Duodenal mucosa (tissue), 2 donors: ENCODE results near the gene EHD3.

ENCODE experiments used
- H3K27ac ChIP-seq: one replicate; pipeline ENCODE4 v1.7.0; 2013; ENCODE audit warnings: low read depth, low read length
- H3K27me3 ChIP-seq, 2 donors: one replicate each; pipeline ENCODE4 v1.7.0; 2013; ENCODE audit warnings: low read length in 2 of 2, control low read depth in 1 of 2; ENCODE audit not compliant: insufficient read depth in 2 of 2, control insufficient read depth in 1 of 2
- H3K36me3 ChIP-seq, 2 donors: one replicate each; pipeline ENCODE4 v1.7.0; 2013; ENCODE audit warnings: low read length in 2 of 2, control low read depth in 1 of 2; ENCODE audit not compliant: insufficient read depth in 2 of 2, control insufficient read depth in 1 of 2
- H3K4me1 ChIP-seq, 2 donors: one replicate each; pipeline ENCODE4 v1.7.0; 2013; ENCODE audit warnings: low read length in 2 of 2, control low read depth in 1 of 2; ENCODE audit not compliant: insufficient read depth in 2 of 2, control insufficient read depth in 1 of 2
- H3K4me3 ChIP-seq, 2 donors: one replicate each; pipeline ENCODE4 v1.7.0; 2013; ENCODE audit warnings: low read length in 2 of 2, low read depth in 1 of 2
- H3K9ac ChIP-seq, 2 donors: one replicate each; pipeline ENCODE4 v1.7.0; 2013; ENCODE audit warnings: low read length in 2 of 2, low read depth in 1 of 2
- H3K9me3 ChIP-seq, 2 donors: one replicate each; pipeline ENCODE4 v1.7.0; 2013; ENCODE audit warnings: low read length in 2 of 2, control low read depth in 1 of 2; ENCODE audit not compliant: control insufficient read depth in 1 of 2

Gene EHD3

DNA sequence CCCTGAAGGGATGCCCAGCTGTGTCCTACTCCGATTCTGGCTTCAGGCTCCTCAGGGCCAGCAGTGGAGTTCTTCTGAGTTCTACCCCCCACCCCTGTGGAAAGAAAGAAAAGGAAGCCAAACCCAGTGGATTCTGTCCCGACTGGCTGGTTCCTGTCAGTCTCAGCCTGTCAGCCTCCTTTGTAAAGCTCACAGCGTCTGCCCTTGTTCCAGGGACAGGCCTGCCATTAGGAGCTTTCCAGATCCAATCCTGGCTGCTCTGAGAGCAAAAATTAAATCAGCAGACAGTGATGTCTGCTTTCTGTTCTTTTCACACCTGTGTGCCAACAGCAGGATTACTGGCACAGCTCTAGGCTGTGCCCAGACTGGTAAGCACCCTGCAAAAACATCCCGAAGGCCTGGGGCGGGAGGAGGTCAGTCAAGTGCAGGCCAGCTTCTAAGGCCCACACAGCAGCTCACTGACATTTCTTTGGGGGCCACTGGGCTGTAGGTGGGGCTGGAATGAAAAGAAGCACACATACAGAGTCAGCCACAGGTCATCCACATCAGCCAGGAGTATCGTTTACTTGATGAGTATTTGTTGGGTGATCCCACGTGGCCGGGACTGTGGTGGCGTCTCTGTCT, 69.1 kb downstream of the EHD3 start:
- Histone ChIP-seq H3K4me1 (no peaks in the 10 kb centered on the region), H3K4me3 (no peak overlapping the region), H3K9ac (no peak overlapping the region), H3K27ac (no peak overlapping the region), H3K27me3 (no peaks in the 10 kb centered on the region), H3K9me3 (no peaks in the 10 kb centered on the region), H3K36me3 (no peaks in the 10 kb centered on the region)

DNA sequence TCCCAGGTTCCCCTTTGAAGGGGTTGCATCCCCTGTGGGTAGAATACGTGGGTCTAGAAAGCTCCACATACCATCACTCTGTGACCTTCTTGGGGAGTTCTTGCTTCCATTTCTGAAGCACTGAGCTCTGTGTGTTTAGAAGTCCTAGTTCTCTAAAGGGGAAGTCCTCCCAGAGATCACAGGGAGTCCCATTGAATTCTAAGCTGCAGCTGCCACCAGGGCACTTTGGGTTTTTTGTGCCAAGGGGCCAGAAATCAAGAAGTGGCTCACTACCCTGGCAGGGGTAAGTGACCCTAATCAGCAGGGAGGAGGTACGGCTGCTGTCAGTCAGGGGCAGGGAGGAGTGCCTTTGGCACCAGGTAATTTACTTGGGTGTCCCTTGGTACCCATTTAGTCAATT, 70.9 kb downstream of the EHD3 start:
- no peak overlapping the region for H3K27ac ChIP-seq
- no peaks in the 10 kb centered on the region for H3K9me3 ChIP-seq
- H3K27me3 ChIP-seq = no peaks in the 10 kb centered on the region
- no peaks in the 10 kb centered on the region for H3K36me3 ChIP-seq
- no peak overlapping the region for H3K4me3 ChIP-seq
- H3K9ac ChIP-seq = no peak overlapping the region
- H3K4me1 ChIP-seq = no peaks in the 10 kb centered on the region

DNA sequence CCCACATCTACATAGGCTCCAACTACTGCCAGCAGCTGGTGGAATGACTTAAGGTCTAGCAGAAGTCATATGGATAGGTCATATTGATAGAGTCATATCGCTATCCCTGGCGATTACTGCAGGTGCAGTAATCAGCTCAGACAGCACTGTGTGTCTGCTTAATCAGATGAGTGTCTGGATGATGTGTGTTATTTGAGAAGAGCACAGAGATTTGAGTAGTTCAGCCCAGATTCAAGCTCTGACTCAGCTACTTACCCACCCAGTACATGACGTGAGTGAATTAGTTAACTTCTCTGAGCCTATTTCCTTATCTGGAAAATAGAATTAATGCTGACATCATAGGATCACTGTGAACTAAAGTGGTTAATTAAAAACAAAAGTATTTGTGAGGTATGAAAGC, 78.9 kb downstream of the EHD3 start:
- Histone ChIP-seq H3K4me3 (no peak overlapping the region), H3K27ac (no peak overlapping the region), H3K9me3 (no peaks in the 10 kb centered on the region), H3K4me1 (peaks cover 0 to under 1% of the 10 kb centered on the region in 2 donors), H3K27me3 (no peaks in the 10 kb centered on the region), H3K36me3 (no peaks in the 10 kb centered on the region), H3K9ac (no peak overlapping the region)

DNA sequence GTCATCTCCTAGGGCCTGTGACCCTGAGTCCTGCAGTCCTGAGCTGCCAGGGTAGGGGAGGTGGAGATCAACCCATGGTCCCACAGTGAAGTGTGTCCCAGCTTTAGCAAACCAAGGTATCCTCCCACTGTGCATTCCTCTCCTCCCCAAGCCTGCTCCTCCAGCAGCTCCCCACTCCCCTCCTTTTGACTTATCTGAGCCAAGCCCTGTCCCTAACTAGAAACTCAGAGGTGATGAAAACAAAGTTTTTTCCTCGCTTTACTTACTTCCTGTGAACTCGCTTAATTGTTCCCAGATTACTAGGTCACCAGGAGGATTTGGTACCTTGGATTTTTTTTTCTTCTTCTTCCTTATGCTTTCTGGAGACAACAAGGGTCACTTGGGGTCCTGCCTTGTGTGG, 80.8 kb downstream of the EHD3 start:
- no peak overlapping the region for H3K4me3 ChIP-seq
- H3K9me3 ChIP-seq = no peaks in the 10 kb centered on the region
- no peak overlapping the region for H3K9ac ChIP-seq
- no peaks in the 10 kb centered on the region for H3K36me3 ChIP-seq
- peaks cover 10 to 12% of the 10 kb centered on the region in 2 donors for H3K4me1 ChIP-seq
- no peaks in the 10 kb centered on the region for H3K27me3 ChIP-seq
- H3K27ac ChIP-seq = no peak overlapping the region

DNA sequence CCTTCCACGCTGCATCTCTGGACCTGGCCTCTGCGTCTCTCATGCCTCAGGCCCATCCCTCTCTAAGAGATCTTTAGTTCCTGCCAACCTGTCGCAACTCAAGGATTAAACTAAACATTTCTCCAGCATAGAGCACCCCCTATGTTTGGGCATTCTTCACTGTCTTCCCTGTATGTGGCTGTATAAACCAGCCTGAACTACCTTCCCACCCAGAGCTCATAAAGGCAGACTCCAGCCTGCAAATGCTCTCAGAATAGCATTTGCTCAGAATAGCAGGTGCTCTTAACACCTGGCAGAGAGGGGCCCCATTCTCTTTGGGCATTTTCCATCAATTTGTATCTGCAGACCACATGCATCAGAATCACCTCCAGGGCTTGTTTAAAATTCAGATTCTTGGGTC, 83.4 kb downstream of the EHD3 start:
- Histone ChIP-seq H3K9ac (no peak overlapping the region), H3K4me3 (no peak overlapping the region), H3K9me3 (no peaks in the 10 kb centered on the region), H3K27me3 (no peaks in the 10 kb centered on the region), H3K36me3 (no peaks in the 10 kb centered on the region), H3K27ac (no peak overlapping the region), H3K4me1 (peaks cover 10 to 15% of the 10 kb centered on the region in 2 donors)

DNA sequence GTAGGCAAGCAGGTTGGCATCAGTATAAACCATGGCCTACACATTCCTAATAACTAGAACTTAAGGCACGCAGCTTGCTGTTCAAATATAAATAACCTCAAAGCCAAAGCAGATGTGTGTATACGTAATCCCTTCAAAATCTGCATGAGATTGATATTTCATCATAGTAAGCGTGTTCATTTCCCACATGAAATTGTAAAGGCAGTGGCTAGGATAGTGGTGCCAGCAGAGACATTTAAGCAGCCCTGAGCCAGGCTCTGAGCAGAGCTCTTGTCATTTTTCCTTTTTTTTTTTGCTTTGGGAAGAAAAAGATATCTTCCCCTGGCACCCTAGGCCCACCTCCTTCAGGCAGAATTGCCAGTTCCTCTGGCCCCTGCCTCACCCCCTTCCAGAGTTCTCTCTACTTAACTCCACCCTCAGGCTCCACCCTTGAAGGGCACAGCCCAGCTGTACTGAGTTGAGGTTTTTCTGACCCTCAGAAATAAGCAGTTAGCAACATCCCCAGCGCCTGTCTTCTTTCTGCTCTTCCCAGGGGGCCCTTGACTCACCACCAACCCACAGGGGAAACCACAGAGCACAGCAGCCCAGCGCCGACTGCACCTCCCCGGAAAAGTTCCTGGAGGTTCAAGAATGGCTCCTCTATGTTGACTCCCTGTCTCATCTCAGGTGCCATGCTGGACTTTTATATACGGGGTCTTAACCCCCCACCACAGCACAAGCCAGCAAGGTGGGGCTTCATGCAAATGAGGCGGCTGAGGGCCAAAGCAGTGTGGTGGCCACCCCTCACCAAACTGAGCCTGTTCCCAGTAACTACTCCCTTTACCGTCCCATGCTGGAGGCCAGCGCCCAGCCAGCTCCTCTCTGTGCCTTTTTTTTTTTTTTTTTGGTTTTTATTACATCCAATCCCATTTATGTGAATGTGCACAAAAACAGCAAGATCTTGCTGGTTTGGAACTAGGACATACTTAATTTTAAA, 84.7 kb downstream of the EHD3 start:
- Histone ChIP-seq H3K27me3 (no peaks in the 10 kb centered on the region), H3K4me3 (no peak overlapping the region), H3K9me3 (no peaks in the 10 kb centered on the region), H3K4me1 (peaks cover 15 to 20% of the 10 kb centered on the region in 2 donors), H3K27ac (no peak overlapping the region), H3K9ac (no peak overlapping the region), H3K36me3 (no peaks in the 10 kb centered on the region)
